H1 (cell line): ENCODE measurements around the gene ARHGEF4.
"Not testable (repeated sequence)": the region's sequence is repeated elsewhere in the genome, so short reads cannot be mapped to it uniquely, and the experiment has no call there.

Source experiments
- ATF3 ChIP-seq: IDR thresholded peaks from 2 replicates; pipeline ENCODE4 v1.6.1; 2011; ENCODE audit warnings: low read depth, mild to moderate bottlenecking, low read length; ENCODE audit not compliant: insufficient read depth
- CTCF ChIP-seq, 3 experiments: IDR thresholded peaks; 1 replicate in 2 of 3; 2 replicates in 1 of 3; pipeline versions ENCODE4 v1.5.1 to v1.6.1; 2011; ENCODE audit warnings: low read length in 3 of 3, mild to moderate bottlenecking in 3 of 3, inconsistent platforms in 2 of 3, low read depth in 1 of 3, moderate library complexity in 1 of 3; ENCODE audit not compliant: insufficient read depth in 1 of 3; ENCODE audit errors: control extremely low read depth in 1 of 3
- EP300 ChIP-seq, 2 experiments: IDR thresholded peaks; 1 replicate in 1 of 2; 2 replicates in 1 of 2; pipeline ENCODE4 v1.6.1; 2011 to 2012; ENCODE audit warnings: low read depth in 2 of 2, low read length in 2 of 2, mild to moderate bottlenecking in 2 of 2, borderline replicate concordance in 1 of 2, inconsistent platforms in 1 of 2, moderate library complexity in 1 of 2
- GABPA ChIP-seq: IDR thresholded peaks from 2 replicates; pipeline ENCODE4 v1.6.1; 2011; ENCODE audit warnings: mild to moderate bottlenecking, low read length, moderate library complexity, borderline replicate concordance; ENCODE audit not compliant: insufficient read depth
- MAFK ChIP-seq: IDR thresholded peaks from 2 replicates; pipeline ENCODE4 v1.6.1; 2012; ENCODE audit warnings: low read depth, mild to moderate bottlenecking, improper control_type of control experiment, low read length
- MAX ChIP-seq: IDR thresholded peaks from 2 replicates; pipeline ENCODE4 v1.6.1; 2012; ENCODE audit warnings: inconsistent platforms
- RAD21 ChIP-seq, 2 experiments: IDR thresholded peaks in 1 of 2; conservative IDR thresholded peaks in 1 of 2; 2 replicates each; pipeline ENCODE4 v1.6.1; 2011; ENCODE audit warnings: low read depth in 2 of 2, low read length in 2 of 2, improper control_type of control experiment in 1 of 2, inconsistent platforms in 1 of 2, mild to moderate bottlenecking in 1 of 2, moderate library complexity in 1 of 2
- RFX5 ChIP-seq: IDR thresholded peaks from 2 replicates; pipeline ENCODE4 v1.6.1; 2011; ENCODE audit warnings: low read depth, low read length, improper control_type of control experiment, borderline replicate concordance
- SP4 ChIP-seq: IDR thresholded peaks from 2 replicates; pipeline ENCODE4 v1.6.1; 2012; ENCODE audit warnings: low read length, inconsistent platforms
- SRF ChIP-seq: IDR thresholded peaks from 2 replicates; pipeline ENCODE4 v1.6.1; 2011; ENCODE audit warnings: mild to moderate bottlenecking, low read depth, low read length, moderate library complexity
- SUZ12 ChIP-seq: fragments of 200-600 bp; sonication (generic); IDR thresholded peaks from 2 replicates; pipeline ENCODE4 v1.6.1; 2012; ENCODE audit warnings: mild to moderate bottlenecking, inconsistent platforms, low read length, moderate library complexity, mixed read lengths
- USF2 ChIP-seq: IDR thresholded peaks from 2 replicates; pipeline ENCODE4 v1.6.1; 2011; ENCODE audit warnings: low read length, improper control_type of control experiment

- not testable (repeated sequence) for TF ChIP-seq CTCF (IDR thresholded peaks at IDR 0.05; ENCODE audit: control extremely low read depth in 1 of 3, insufficient read depth in 1 of 3, low read depth in 1 of 3, low read length in 3 of 3); RFX5; RAD21 (IDR thresholded peaks at IDR 0.05 in 1 of 2, conservative IDR thresholded peaks at IDR 0.05 in 1 of 2; ENCODE audit: low read depth in 2 of 2, low read length in 2 of 2); GABPA; MAX; SUZ12; SP4; SRF; ATF3; USF2; MAFK; EP300 (IDR thresholded peaks at IDR 0.05; ENCODE audit: borderline replicate concordance in 1 of 2, low read depth in 2 of 2, low read length in 2 of 2)
Measured at GRCh38 chr2:130901626-130902025, 64.9 kb downstream of the ARHGEF4 start.
